SJSA1 (cell line): Measurements from ENCODE around the gene LEFTY2. TPM values are rescaled to one million over a fixed set of nuclear protein-coding genes. Genes with fewer than 3 reads are reported as not detected.
"Not testable (repeated sequence)": the region's sequence is repeated elsewhere in the genome, so short reads cannot be mapped to it uniquely, and the experiment has no call there.

Source experiments
- DNase-seq, 2 experiments: peaks; one replicate each; pipeline ENCODE4 v3.0.0-alpha.2; 2015 to 2020; ENCODE audit warnings: low spot score in 2 of 2, low read depth in 1 of 2
- H3K27ac ChIP-seq: fragments of 250-450 bp; sonication (Bioruptor Pico); 2 replicates; pipeline ENCODE4 v1.5.1; 2020; ENCODE audit warnings: mild to moderate bottlenecking, moderate library complexity
- H3K27me3 ChIP-seq: fragments of 250-450 bp; sonication (Bioruptor Pico); replicated peaks from 2 replicates; pipeline ENCODE4 v1.5.1; 2020; ENCODE audit warnings: mild to moderate bottlenecking, moderate library complexity
- H3K36me3 ChIP-seq: fragments of 250-450 bp; sonication (Bioruptor Pico); 2 replicates; pipeline ENCODE4 v1.5.1; 2020; ENCODE audit warnings: mild to moderate bottlenecking
- H3K4me1 ChIP-seq: fragments of 250-450 bp; sonication (Bioruptor Pico); replicated peaks from 2 replicates; pipeline ENCODE4 v1.6.1; 2021; ENCODE audit warnings: mild to moderate bottlenecking
- H3K4me3 ChIP-seq: fragments of 250-450 bp; sonication (Bioruptor Pico); 2 replicates; pipeline ENCODE4 v1.5.1; 2020; ENCODE audit warnings: mild to moderate bottlenecking
- H3K9me3 ChIP-seq: fragments of 250-450 bp; sonication (Bioruptor Pico); replicated peaks from 2 replicates; pipeline ENCODE4 v1.5.1; 2020; ENCODE audit warnings: mild to moderate bottlenecking
- total RNA-seq: library from RNA; depleted of rRNA; stranded (reverse); fragments of >200 nt; shearing (Covaris generic); gene quantifications from 2 replicates; pipeline ENCODE4 v1.2.3, GENCODE V29; 2014; rRNA removed

Gene LEFTY2
- total RNA-seq, 1 experiment from 2014 or later = not detected

DNA sequence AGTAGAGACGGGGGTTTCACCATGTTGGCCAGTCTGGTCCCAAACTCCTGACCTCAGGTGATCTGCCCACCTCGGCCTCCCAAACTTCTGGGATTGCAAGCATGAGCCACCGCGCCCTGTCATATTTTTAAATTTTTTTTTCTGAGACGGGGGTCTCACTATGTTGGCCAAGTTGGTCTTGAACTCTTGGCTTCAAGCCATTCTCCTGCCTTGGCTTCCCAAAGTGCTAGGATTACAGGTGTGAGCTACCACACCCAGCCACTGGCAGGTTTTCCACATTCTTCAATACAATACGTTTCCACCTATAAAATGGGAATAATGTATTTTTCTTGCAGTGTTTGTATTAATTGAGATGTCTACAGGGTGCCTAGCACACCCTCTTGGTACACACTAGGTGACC is 48.7 kb downstream of the LEFTY2 start:
- no peak overlapping the region for H3K4me3 ChIP-seq

DNA sequence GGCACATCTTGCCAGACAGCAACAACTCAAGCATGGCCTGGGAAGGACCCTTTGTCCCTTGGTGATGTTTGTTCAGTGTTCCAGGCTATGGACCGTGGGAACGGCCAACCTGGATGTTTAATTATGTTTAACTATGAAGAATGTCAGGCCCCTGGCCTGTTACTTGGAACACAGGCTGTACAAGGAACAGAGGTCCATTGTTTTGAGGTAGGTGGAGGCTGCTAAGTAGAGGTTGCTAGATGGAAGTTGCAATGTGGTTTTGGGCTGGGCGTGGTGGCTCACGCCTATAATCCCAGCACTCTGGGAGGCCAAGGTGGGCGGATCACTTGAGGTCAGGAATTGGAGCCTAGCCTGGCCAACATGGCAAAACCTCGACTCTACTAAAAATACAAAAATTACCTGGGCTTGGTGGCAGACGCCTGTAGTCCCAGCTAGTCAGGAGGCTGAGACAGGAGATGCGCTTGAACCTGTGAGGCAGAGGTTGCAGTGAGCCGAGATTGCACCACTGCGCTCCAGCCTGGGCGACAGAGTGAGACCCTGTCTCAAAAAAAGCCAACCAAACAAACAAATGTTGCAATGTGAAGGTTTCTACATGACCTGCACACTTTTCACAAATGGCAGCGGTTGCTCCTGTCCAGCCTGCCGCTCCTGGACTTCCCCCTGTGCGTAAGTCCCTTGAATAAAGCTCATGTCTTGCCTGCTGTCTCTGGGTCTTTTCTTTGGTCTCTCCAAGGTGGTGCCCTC is 49.6 kb downstream of the LEFTY2 start:
- Histone ChIP-seq H3K27me3 (no peaks in the 10 kb centered on the region), H3K27ac (no peak overlapping the region), H3K36me3 (no peaks in the 10 kb centered on the region), H3K9me3 (no peaks in the 10 kb centered on the region), H3K4me1 (no peaks in the 10 kb centered on the region), H3K4me3 (no peak overlapping the region)
- no peak for DNase-seq

More for the DNA sequence above, 48.7 kb downstream of the LEFTY2 start:
- Histone ChIP-seq H3K27ac (no peak overlapping the region), H3K36me3 (no peaks in the 10 kb centered on the region), H3K4me1 (peaks cover 6% of the 10 kb centered on the region), H3K27me3 (no peaks in the 10 kb centered on the region), H3K9me3 (no peaks in the 10 kb centered on the region)
- no peak for DNase-seq

DNA sequence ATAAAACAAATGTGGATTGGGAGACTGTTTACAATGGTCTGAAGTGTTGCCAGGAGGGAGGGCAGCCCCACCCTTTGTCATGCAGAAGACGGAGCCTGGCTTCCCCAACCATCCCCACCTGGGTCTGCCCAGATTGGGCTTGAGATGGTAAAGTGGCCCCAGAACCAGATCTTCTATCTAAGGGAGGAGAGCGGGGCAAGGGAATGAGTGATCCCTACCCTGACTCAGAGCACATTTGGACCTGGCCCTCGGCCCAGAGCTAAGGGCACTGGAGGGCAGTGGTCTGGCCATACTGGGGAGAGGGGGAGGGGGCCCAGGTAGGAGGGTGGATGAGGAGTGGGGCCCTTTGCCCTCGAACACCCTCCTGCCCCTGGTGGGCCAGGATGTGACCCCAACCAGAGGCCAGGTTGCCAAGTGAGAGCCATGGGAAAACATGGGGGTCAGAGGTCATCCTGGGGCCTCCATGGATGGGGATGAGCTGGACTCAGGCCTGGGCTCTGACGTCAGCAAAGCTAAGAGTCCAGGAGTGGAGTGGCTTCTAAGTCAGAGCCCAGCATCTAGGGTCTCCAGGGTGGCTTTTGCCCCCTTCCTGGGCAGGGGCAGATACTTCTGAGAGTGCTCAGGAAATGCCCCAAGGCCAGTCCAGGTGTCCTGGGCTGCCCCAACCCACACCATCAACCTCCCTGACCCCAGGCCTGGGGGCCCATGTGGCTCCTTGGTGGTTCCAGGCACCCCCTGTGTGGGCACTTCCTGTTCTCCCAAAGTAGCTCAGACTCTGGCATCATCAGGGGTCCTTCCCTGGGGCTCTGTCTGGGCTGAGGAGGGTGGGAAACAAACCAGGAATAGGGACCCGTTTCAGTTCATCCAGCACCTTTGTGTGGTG is 50.4 kb downstream of the LEFTY2 start:
- DNase-seq = no peak
- no peaks in the 10 kb centered on the region for H3K27me3 ChIP-seq
- no peaks in the 10 kb centered on the region for H3K36me3 ChIP-seq
- no peaks in the 10 kb centered on the region for H3K9me3 ChIP-seq
- no peak overlapping the region for H3K4me3 ChIP-seq
- H3K27ac ChIP-seq = no peak overlapping the region
- H3K4me1 ChIP-seq = no peaks in the 10 kb centered on the region

DNA sequence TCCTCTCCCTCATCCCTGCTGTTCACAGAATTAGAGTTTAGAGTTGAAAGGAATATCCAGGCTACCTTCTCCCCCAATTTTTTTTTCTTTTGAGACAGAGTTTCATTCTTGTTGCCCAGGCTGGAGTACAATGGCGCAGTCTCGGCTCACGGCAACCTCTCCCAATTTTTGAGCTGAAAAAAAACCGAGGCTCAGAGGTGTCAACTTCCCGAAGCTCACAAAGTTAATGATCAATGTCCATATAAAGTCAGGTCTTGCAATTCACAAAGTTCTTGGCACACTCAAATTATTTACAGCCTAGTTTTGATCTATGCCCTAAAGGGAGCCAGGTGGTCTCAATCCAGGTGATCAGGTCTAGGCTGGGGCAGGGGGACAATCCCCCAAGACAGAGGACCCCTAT is 51.3 kb downstream of the LEFTY2 start:
- H3K4me3 ChIP-seq = no peak overlapping the region
- no peaks in the 10 kb centered on the region for H3K9me3 ChIP-seq
- DNase-seq = no peak
- H3K4me1 ChIP-seq = no peaks in the 10 kb centered on the region
- H3K27ac ChIP-seq = no peak overlapping the region
- H3K36me3 ChIP-seq = no peaks in the 10 kb centered on the region
- no peaks in the 10 kb centered on the region for H3K27me3 ChIP-seq

DNA sequence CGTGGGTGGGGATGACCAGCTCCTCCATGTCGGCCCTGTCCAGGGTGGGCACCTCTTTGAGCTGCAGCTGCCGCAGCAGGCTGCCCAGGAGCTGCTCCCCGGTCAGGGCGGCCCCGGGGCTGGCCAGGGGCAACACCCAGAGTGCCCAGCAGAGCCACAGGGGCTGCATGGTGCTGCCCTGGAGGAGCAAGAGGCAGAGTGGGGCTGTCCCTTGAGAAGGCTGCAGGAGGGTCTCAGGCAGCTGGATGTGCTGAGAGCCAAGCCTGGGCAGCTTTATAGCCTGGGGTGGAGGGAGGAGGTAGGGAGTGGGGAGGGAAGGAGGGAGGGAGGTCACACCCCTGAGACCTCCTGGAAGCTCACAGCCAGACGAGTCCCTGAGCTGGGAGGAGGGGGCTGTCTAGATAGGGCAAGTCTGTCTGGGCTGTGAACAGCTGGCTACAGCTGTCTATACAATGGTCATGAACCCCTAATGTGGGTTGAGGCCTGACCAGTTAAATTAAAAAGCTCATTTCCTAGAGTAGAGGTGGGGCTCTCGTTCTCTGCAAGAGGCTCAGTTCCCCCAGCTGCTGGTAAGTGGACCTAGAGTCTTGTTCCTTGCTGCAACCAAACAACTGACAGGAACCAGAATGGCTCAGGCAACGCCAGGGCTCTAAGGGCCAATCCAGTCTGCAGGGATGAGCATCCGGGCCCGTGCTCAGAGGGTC is 52.0 kb downstream of the LEFTY2 start, which contains the start of gene LEFTY1:
Gene LEFTY1 (minus strand): TSS at position 249 of the 704 bp plus-strand sequence. CDS start 80 bp downstream, at position 169.
- DNase-seq = no peak
- no peaks in the 10 kb centered on the region for H3K36me3 ChIP-seq
- no peak within 1 kb of the TSS for H3K4me3 ChIP-seq
- no peaks in the 10 kb centered on the region for H3K27me3 ChIP-seq
- no peaks in the 10 kb centered on the region for H3K4me1 ChIP-seq
- H3K27ac ChIP-seq = no peak within 1 kb of the TSS
- H3K9me3 ChIP-seq = no peaks in the 10 kb centered on the region

DNA sequence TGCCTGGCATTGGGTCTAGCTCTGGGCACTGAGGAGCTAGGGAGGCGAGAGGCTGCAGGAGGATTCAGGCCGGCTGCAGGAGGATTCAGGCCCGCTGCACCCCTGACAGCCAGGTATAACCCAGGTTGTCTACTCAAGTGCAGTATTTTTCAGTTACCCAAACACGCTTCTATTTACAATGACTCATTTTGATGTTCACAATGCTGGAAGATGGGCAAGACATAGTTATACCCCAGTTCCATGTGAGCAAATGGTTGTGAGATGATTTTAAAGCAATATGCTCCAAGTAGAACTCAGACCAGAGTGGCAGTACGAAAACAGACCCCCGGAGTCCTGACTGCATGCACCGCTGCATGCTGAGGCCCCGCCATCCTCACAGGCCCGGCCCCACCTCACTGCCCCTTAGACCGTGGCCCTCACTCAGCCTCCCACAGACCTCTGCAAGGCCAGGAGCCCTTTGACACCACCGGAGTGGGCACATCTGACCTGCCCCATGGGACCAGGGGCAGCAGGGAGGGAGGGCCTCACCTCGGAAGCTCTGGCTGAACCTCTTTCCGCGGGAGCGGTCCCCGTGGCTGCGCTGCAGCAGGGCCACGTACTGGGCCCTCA is 52.6 kb downstream of the LEFTY2 start:
- no peak for DNase-seq
- Histone ChIP-seq H3K36me3 (no peaks in the 10 kb centered on the region), H3K27me3 (no peaks in the 10 kb centered on the region)

DNA sequence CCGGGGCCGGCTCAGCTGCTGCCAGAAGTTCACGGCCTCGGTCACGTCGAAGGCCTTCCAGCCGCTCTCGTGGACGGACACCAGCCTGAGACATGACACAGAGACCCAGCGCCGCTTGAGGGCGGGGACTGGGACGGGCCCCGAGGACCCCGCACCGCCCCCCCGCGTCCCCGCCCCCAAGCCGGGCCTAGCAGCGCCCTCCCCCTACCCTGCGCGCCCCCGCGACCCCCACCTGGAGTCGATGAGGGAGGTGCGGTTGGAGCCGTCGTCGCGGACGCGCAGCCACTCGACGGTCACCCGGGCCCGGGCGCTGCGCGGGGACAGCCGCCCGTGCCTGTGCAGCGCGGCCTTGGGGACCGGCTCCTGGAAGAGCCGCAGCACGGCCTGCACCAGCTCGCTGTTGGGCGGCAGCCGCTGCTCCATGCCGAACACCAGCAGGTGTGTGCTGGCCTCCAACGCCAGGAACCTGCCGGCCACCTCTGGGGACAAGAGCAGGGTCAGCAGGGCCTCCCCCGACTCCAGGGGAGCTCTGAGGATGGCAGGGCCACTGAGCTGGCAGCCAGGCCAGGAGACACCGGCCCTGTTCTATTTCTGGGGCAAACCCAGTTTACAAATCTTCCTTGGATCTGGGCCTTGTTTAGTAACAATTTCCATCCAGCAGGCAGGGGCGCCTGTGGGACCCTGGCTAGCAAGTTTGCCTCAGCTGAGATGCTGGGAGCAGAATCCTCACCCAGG is 53.3 kb downstream of the LEFTY2 start:
- not testable (repeated sequence) for H3K4me3 ChIP-seq, DNase-seq, H3K4me1 ChIP-seq, H3K9me3 ChIP-seq, H3K36me3 ChIP-seq, H3K27me3 ChIP-seq, H3K27ac ChIP-seq

More for the DNA sequence above, 52.6 kb downstream of the LEFTY2 start:
- Histone ChIP-seq H3K4me1 (0 out of 2 replicates have a peak, but pooled peaks cover under 1% of the 10 kb centered on the region), H3K9me3 (no peaks in the 10 kb centered on the region), H3K4me3 (no peak overlapping the region), H3K27ac (no peak overlapping the region)

DNA sequence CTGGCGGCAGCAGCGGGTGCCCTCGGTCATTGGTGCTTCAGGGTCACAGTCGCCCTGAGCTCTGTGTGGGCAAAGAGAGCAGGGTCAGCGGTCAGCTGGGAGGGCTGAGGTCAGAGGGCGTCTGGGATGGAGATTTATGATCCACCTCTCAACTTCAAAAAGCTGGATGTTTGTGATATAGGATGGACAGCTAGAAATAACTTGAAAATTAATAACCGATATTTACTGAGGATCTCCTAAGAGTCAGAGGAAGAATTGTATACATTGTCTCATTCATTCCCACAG is 54.0 kb downstream of the LEFTY2 start:
- Histone ChIP-seq H3K4me3 (no peak overlapping the region), H3K27me3 (no peaks in the 10 kb centered on the region), H3K27ac (no peak overlapping the region), H3K36me3 (peaks cover 3% of the 10 kb centered on the region), H3K9me3 (no peaks in the 10 kb centered on the region), H3K4me1 (0 out of 2 replicates have a peak, but pooled peaks cover 4% of the 10 kb centered on the region)
- DNase-seq = no peak

Other genes starting within 250 kb of the LEFTY2 start
- 735 and 762 TPM in 2 replicates for gene SRP9, start 163.4 kb downstream of the LEFTY2 start, total RNA-seq
- gene EPHX1, start 131.1 kb downstream of the LEFTY2 start, total RNA-seq = 29.0 and 45.7 TPM in 2 replicates
- 7.4 and 9.4 TPM in 2 replicates for gene TMEM63A, start 58.8 kb downstream of the LEFTY2 start, total RNA-seq
- gene LEFTY1, start 52.1 kb downstream of the LEFTY2 start, total RNA-seq = not detected in 2 replicates
- gene PYCR2, start 17.0 kb downstream of the LEFTY2 start, total RNA-seq = 38.1 and 61.6 TPM in 2 replicates
- gene SDE2, start 58.1 kb upstream of the LEFTY2 start, total RNA-seq = 38.5 and 43.9 TPM in 2 replicates
- gene H3-3A, start 121.5 kb upstream of the LEFTY2 start, total RNA-seq = 310 and 399 TPM in 2 replicates
- 44.4 and 62.6 TPM in 2 replicates for gene ACBD3, start 245.5 kb upstream of the LEFTY2 start, total RNA-seq